Tibial nerve (tissue), 4 donors: Measurements from ENCODE around the gene GRAP. TPM values are rescaled to one million over a fixed set of nuclear protein-coding genes. Genes with fewer than 3 reads are reported as not detected.
"Not testable (repeated sequence)": the region's sequence is repeated elsewhere in the genome, so short reads cannot be mapped to it uniquely, and the experiment has no call there.

Experiments used
- DNase-seq, 2 donors: peaks; one replicate each; pipeline ENCODE4 v3.0.0-alpha.2; 2019; ENCODE audit warnings: low spot score in 2 of 2
- H3K27ac ChIP-seq, 4 donors: fragments of 200-600 bp; sonication (generic) in 3 of 4; one replicate each; pipeline ENCODE4 v1.5.1; 2017 to 2019; ENCODE audit warnings: mild to moderate bottlenecking in 1 of 4
- H3K27me3 ChIP-seq, 2 donors: fragments of 200-600 bp; sonication (generic) in 1 of 2; one replicate each; pipeline versions ENCODE4 v1.5.1 to v1.6.0; 2017 to 2019
- H3K36me3 ChIP-seq, 3 donors: fragments of 200-600 bp; sonication (generic); one replicate each; pipeline ENCODE4 v1.5.1; 2018 to 2019
- H3K4me1 ChIP-seq, 4 donors: fragments of 200-600 bp; sonication (generic) in 3 of 4; one replicate each; pipeline ENCODE4 v1.5.1; 2017 to 2019
- H3K4me3 ChIP-seq, 4 donors: fragments of 200-600 bp; sonication (generic) in 3 of 4; one replicate each; pipeline ENCODE4 v1.5.1; 2017 to 2019; ENCODE audit warnings: mild to moderate bottlenecking in 1 of 4, moderate library complexity in 1 of 4
- H3K9me3 ChIP-seq, 4 donors: fragments of 200-600 bp; sonication (generic) in 3 of 4; one replicate each; pipeline ENCODE4 v1.5.1; 2017 to 2019
- CTCF ChIP-seq, 5 experiments: fragments of 200-600 bp in 3 of 5; fragments of 450-650 bp in 2 of 5; sonication (generic) in 3 of 5; IDR thresholded peaks; one replicate each; pipeline ENCODE4 v1.5.1; 2016 to 2019; ENCODE audit warnings: antibody characterized with exemption in 5 of 5, mild to moderate bottlenecking in 3 of 5, moderate library complexity in 2 of 5
- EP300 ChIP-seq, 2 donors: sonication (generic); formaldehyde crosslinking; IDR thresholded peaks; one replicate each; pipeline ENCODE4 v1.6.1; 2017; ENCODE audit warnings: antibody characterized with exemption in 2 of 2, mild to moderate bottlenecking in 1 of 2
- POLR2A ChIP-seq, 2 donors: fragments of 450-650 bp; IDR thresholded peaks; one replicate each; pipeline ENCODE4 v1.6.1; 2017; ENCODE audit warnings: antibody characterized with exemption in 2 of 2, mild to moderate bottlenecking in 2 of 2, moderate library complexity in 2 of 2
- WGBS, 2 donors: methylation state at CpG; one replicate each; pipeline ENCODE4 v1.1.5; 2018; 5-methylcytosine and 5-hydroxymethylcytosine counted together
- total RNA-seq, 4 donors: library from RNA; depleted of rRNA; stranded (reverse); fragments of >200 nt; gene quantifications; one replicate each; pipeline ENCODE4 v1.1.0, GENCODE V29; 2016

Gene GRAP
- total RNA-seq, 4 donors from 2014 or later, result 4.6 to 7.5 (median 5.8) TPM

GRCh38 chr17:19036186-19036585, 10.6 kb downstream of the GRAP start:
- H3K9me3 ChIP-seq, H3K4me1 ChIP-seq: not testable (repeated sequence)
- no CpG with 5 or more reads among the region's 6 CpGs for WGBS, 2 donors

GRCh38 chr17:19032377-19032988, 14.3 kb downstream of the GRAP start:
- not testable (repeated sequence) for H3K27ac ChIP-seq, DNase-seq, H3K9me3 ChIP-seq, H3K4me3 ChIP-seq, H3K4me1 ChIP-seq, H3K36me3 ChIP-seq, H3K27me3 ChIP-seq
- WGBS, 2 donors, result no CpG with 5 or more reads among the region's 24 CpGs

More at GRCh38 chr17:19036186-19036585, 10.6 kb downstream of the GRAP start:
- not testable (repeated sequence) for H3K27me3 ChIP-seq, DNase-seq, H3K4me3 ChIP-seq, H3K36me3 ChIP-seq, H3K27ac ChIP-seq

GRCh38 chr17:19031729-19032128, 15.0 kb downstream of the GRAP start:
- not testable (repeated sequence) for H3K36me3 ChIP-seq, H3K27ac ChIP-seq, H3K27me3 ChIP-seq, H3K4me3 ChIP-seq, H3K9me3 ChIP-seq, H3K4me1 ChIP-seq
- peak in 1 of 2 donors; percentile 14 for DNase-seq
- no CpG with 5 or more reads among the region's 4 CpGs for WGBS, 2 donors
- peak in 3 of 5 experiments; percentile 17 to 32 (median 20) for TF ChIP-seq CTCF (IDR thresholded peaks at IDR 0.05)

- H3K4me3 ChIP-seq, H3K9me3 ChIP-seq, H3K27me3 ChIP-seq, DNase-seq, H3K4me1 ChIP-seq, H3K27ac ChIP-seq, H3K36me3 ChIP-seq: not testable (repeated sequence)
- no CpG with 5 or more reads among the region's 5 CpGs for WGBS, 2 donors
Observed at GRCh38 chr17:19030771-19031449, 15.8 kb downstream of the GRAP start.

- not testable (repeated sequence) for H3K27ac ChIP-seq, H3K36me3 ChIP-seq, H3K4me3 ChIP-seq, H3K4me1 ChIP-seq, DNase-seq, H3K9me3 ChIP-seq, H3K27me3 ChIP-seq
- WGBS, 2 donors, result no CpG with 5 or more reads among the region's 5 CpGs
Observed at GRCh38 chr17:19029740-19030139, 17.0 kb downstream of the GRAP start.

- not testable (repeated sequence) for H3K36me3 ChIP-seq, H3K4me3 ChIP-seq, H3K9me3 ChIP-seq, DNase-seq, H3K27ac ChIP-seq, H3K27me3 ChIP-seq, H3K4me1 ChIP-seq
- WGBS, 2 donors, result no CpG with 5 or more reads among the region's 11 CpGs
Observed at GRCh38 chr17:19028671-19029070, 18.1 kb downstream of the GRAP start.

- Histone ChIP-seq H3K4me1 (no peaks in the 10 kb centered on the region), H3K27me3 (no peaks in the 10 kb centered on the region), H3K27ac (no peak overlapping the region), H3K9me3 (no peaks in the 10 kb centered on the region), H3K4me3 (no peak overlapping the region), H3K36me3 (no peaks in the 10 kb centered on the region)
- no peak for DNase-seq
- TF ChIP-seq EP300 (IDR thresholded peaks at IDR 0.05) (no peak), POLR2A (IDR thresholded peaks at IDR 0.05) (no peak), CTCF (IDR thresholded peaks at IDR 0.05) (no peak)
- 81 to 87% methylated on average over 19 to 22 of the region's 22 CpGs for WGBS, 2 donors
Observed at GRCh38 chr17:19024101-19025078, 22.4 kb downstream of the GRAP start.
